Measurements from ENCODE around the gene UBE2V1.
A peak's percentile ranks its signal among the peaks of the same experiment; 100 is the strongest.

UBE2V1 gene

GRCh38 chr20:50056408-50056926 lies 56.5 kb downstream of the UBE2V1 start:
- H3K4me2 ChIP-seq, result peak overlapping the region; percentile 80
- H3K27me3 ChIP-seq (ENCODE audit: insufficient read depth, low read depth), result no peaks in the 10 kb centered on the region; the same call in 1 of the 2 replicates
- no peak overlapping the region; the same call in 1 of the 2 replicates for H3K9ac ChIP-seq
- peak overlapping the region; percentile 71 for H3K27ac ChIP-seq
- H3K4me3 ChIP-seq (IDR thresholded peaks at IDR 0.05; ENCODE audit: insufficient read depth, low read depth, low read length), result no peak overlapping the region
- no peaks in the 10 kb centered on the region for H3K36me3 ChIP-seq (ENCODE audit: insufficient read depth)
- no peaks in the 10 kb centered on the region for H3K79me2 ChIP-seq (ENCODE audit: insufficient read depth, low read depth)
- peaks cover 30% of the 10 kb centered on the region for H3K4me1 ChIP-seq (ENCODE audit: low read depth, poor library complexity, severe bottlenecking)
- H2AFZ ChIP-seq (ENCODE audit: low read depth), result peak overlapping the region; percentile 81
- no peak for TF ChIP-seq CTCF (conservative IDR thresholded peaks at IDR 0.05; ENCODE audit: low read depth, low read length)
- H4K20me1 ChIP-seq (ENCODE audit: insufficient read depth), result no peaks in the 10 kb centered on the region

GRCh38 chr20:50055524-50056083 lies 57.3 kb downstream of the UBE2V1 start:
- H3K36me3 ChIP-seq (ENCODE audit: insufficient read depth), result no peaks in the 10 kb centered on the region
- H2AFZ ChIP-seq (ENCODE audit: low read depth), result no peak overlapping the region
- no peak overlapping the region for H3K4me3 ChIP-seq (IDR thresholded peaks at IDR 0.05; ENCODE audit: insufficient read depth, low read depth, low read length)
- no peaks in the 10 kb centered on the region; the same call in 1 of the 2 replicates for H3K27me3 ChIP-seq (ENCODE audit: insufficient read depth, low read depth)
- no peak overlapping the region for H3K9ac ChIP-seq
- H4K20me1 ChIP-seq (ENCODE audit: insufficient read depth), result no peaks in the 10 kb centered on the region
- H3K79me2 ChIP-seq (ENCODE audit: insufficient read depth, low read depth), result no peaks in the 10 kb centered on the region
- H3K4me2 ChIP-seq, result no peak overlapping the region
- no peak overlapping the region; the same call in 1 of the 2 replicates for H3K27ac ChIP-seq
- H3K4me1 ChIP-seq (ENCODE audit: low read depth, poor library complexity, severe bottlenecking), result peaks cover 30% of the 10 kb centered on the region
- no peak for TF ChIP-seq CTCF (conservative IDR thresholded peaks at IDR 0.05; ENCODE audit: low read depth, low read length)

- Histone ChIP-seq H4K20me1 (ENCODE audit: insufficient read depth) (no peaks in the 10 kb centered on the region), H3K4me1 (ENCODE audit: low read depth, poor library complexity, severe bottlenecking) (peaks cover 31% of the 10 kb centered on the region), H3K4me2 (no peak overlapping the region), H3K4me3 (IDR thresholded peaks at IDR 0.05; ENCODE audit: insufficient read depth, low read depth, low read length) (no peak overlapping the region), H3K9ac (no peak overlapping the region), H3K27ac (no peak overlapping the region), H3K79me2 (ENCODE audit: insufficient read depth, low read depth) (no peaks in the 10 kb centered on the region), H2AFZ (ENCODE audit: low read depth) (no peak overlapping the region), H3K27me3 (ENCODE audit: insufficient read depth, low read depth) (no peaks in the 10 kb centered on the region; the same call in 1 of the 2 replicates), H3K36me3 (ENCODE audit: insufficient read depth) (no peaks in the 10 kb centered on the region)
- no peak for TF ChIP-seq CTCF (conservative IDR thresholded peaks at IDR 0.05; ENCODE audit: low read depth, low read length)
Observed at GRCh38 chr20:50054626-50055511, 58.1 kb downstream of the UBE2V1 start.

- Histone ChIP-seq H3K27me3 (ENCODE audit: insufficient read depth, low read depth) (no peaks in the 10 kb centered on the region; the same call in 1 of the 2 replicates), H3K4me1 (ENCODE audit: low read depth, poor library complexity, severe bottlenecking) (peaks cover 38% of the 10 kb centered on the region), H3K79me2 (ENCODE audit: insufficient read depth, low read depth) (no peaks in the 10 kb centered on the region), H3K27ac (no peak overlapping the region), H4K20me1 (ENCODE audit: insufficient read depth) (no peaks in the 10 kb centered on the region), H3K4me3 (IDR thresholded peaks at IDR 0.05; ENCODE audit: insufficient read depth, low read depth, low read length) (no peak overlapping the region), H3K9ac (no peak overlapping the region), H3K4me2 (no peak overlapping the region), H2AFZ (ENCODE audit: low read depth) (no peak overlapping the region), H3K36me3 (ENCODE audit: insufficient read depth) (no peaks in the 10 kb centered on the region)
- TF ChIP-seq CTCF (conservative IDR thresholded peaks at IDR 0.05; ENCODE audit: low read depth, low read length), result no peak
Observed at GRCh38 chr20:50054231-50054547, 58.8 kb downstream of the UBE2V1 start.
